HepG2 (cell line): Measurements from ENCODE around the gene SF3A2. TPM values are rescaled to one million over a fixed set of nuclear protein-coding genes. Genes with fewer than 3 reads are reported as not detected.

ENCODE experiments used
- ATAC-seq: fragments of 200-7000 bp; cut with Tn5 transposase; 3 replicates; pipeline ENCODE4 v1.9.1; 2020; ENCODE audit warnings: mild to moderate bottlenecking, moderate library complexity
- BruUV-seq: library from RNA; stranded (reverse); fragments of 400-500 nt; replicated peaks from 2 replicates; lab custom pipeline; 2021; lab: Mats Ljungman, UMichigan
- CTCF ChIA-PET: fragments of 300-600 bp; formaldehyde crosslinking; extraction: SDS; loops from one replicate; lab custom pipeline; 2021; ENCODE audit warnings: low total read pairs, inconsistent platforms, low intra/inter-chr PET ratio; lab: Yijun Ruan, JAX
- POLR2A ChIA-PET: fragments of 350-600 bp; sonication (Branson Sonifier 250); formaldehyde crosslinking; loops from one replicate; lab custom pipeline; 2020; ENCODE audit warnings: antibody characterized with exemption, inconsistent platforms; lab: Yijun Ruan, JAX
- DNase-seq: peaks from one replicate; pipeline ENCODE4 v3.0.0-alpha.2; 2015; ENCODE audit warnings: low spot score
- FAIRE-seq: peaks from 3 replicates; lab custom pipeline; 2011; peaks lifted over from hg19 to GRCh38; lab: Jason Lieb, UNC
- H2AFZ ChIP-seq: one replicate; pipeline ENCODE4 v1.6.1; 2011; ENCODE audit warnings: low read length, inconsistent platforms
- H3K27ac ChIP-seq: fragments of 300-600 bp; 3 replicates; pipeline ENCODE4 v1.8.0; 2011; ENCODE audit warnings: mixed run types, mild to moderate bottlenecking, mixed read lengths, low read length, inconsistent platforms; ENCODE audit not compliant: insufficient read depth; ENCODE audit errors: extremely low read length
- H3K27me3 ChIP-seq, 2 experiments: fragments of 200-600 bp in 1 of 2; 2 replicates in 1 of 2; 3 replicates in 1 of 2; pipeline versions ENCODE4 v1.6.0 to v1.8.0; 2011; ENCODE audit warnings: low read length in 2 of 2, mild to moderate bottlenecking in 2 of 2, moderate library complexity in 2 of 2, inconsistent platforms in 1 of 2; ENCODE audit not compliant: insufficient read depth in 2 of 2, control insufficient read depth in 1 of 2
- H3K36me3 ChIP-seq, 2 experiments: fragments of 200-600 bp in 1 of 2; replicated peaks in 1 of 2; 2 replicates in 1 of 2; 3 replicates in 1 of 2; pipeline versions ENCODE4 v1.5.1 to v1.8.0; 2011; ENCODE audit warnings: low read length in 2 of 2, inconsistent platforms in 1 of 2; ENCODE audit not compliant: insufficient read depth in 2 of 2, control insufficient read depth in 1 of 2
- H3K4me1 ChIP-seq: 2 replicates; pipeline ENCODE4 v1.5.1; 2012; ENCODE audit warnings: low read length, inconsistent platforms; ENCODE audit not compliant: insufficient read depth
- H3K4me2 ChIP-seq: 2 replicates; pipeline ENCODE4 v1.6.0; 2011; ENCODE audit warnings: low read depth, low read length, inconsistent platforms
- H3K4me3 ChIP-seq, 3 experiments: fragments of 200-600 bp in 1 of 3; sonication (generic), shearing (Covaris generic) in 1 of 3; replicated peaks in 1 of 3; 2 replicates each; pipeline ENCODE4 v1.5.1; 2011 to 2016; ENCODE audit warnings: low read length in 3 of 3, inconsistent platforms in 2 of 3, low read depth in 2 of 3, mild to moderate bottlenecking in 2 of 3, control low read depth in 1 of 3, mixed read lengths in 1 of 3; ENCODE audit not compliant: insufficient read depth in 1 of 3
- H3K79me2 ChIP-seq: one replicate; pipeline ENCODE4 v1.6.1; 2011; ENCODE audit warnings: low read length, inconsistent platforms; ENCODE audit not compliant: insufficient read depth
- H3K9ac ChIP-seq: 2 replicates; pipeline ENCODE4 v1.6.0; 2011; ENCODE audit warnings: mild to moderate bottlenecking, low read depth, low read length, inconsistent platforms; ENCODE audit not compliant: insufficient read depth
- H3K9me3 ChIP-seq: 2 replicates; pipeline ENCODE4 v1.5.1; 2012; ENCODE audit warnings: mild to moderate bottlenecking, low read length
- H4K20me1 ChIP-seq: 2 replicates; pipeline ENCODE4 v1.6.0; 2011; ENCODE audit warnings: inconsistent platforms, mild to moderate bottlenecking, low read length, moderate library complexity; ENCODE audit not compliant: insufficient read depth
- HINFP ChIP-seq: sonication (generic); formaldehyde crosslinking; IDR thresholded peaks from 2 replicates; pipeline ENCODE4 v1.4.0; 2020; ENCODE audit warnings: low read depth, mild to moderate bottlenecking, missing genetic modification reagents
- PCBP1 ChIP-seq: fragments of 200-400 bp; formaldehyde crosslinking; IDR thresholded peaks from 2 replicates; pipeline ENCODE4 v1.6.1; 2017; ENCODE audit warnings: mild to moderate bottlenecking, low read depth, low read length, borderline replicate concordance
- RBM22 ChIP-seq: fragments of 200-400 bp; formaldehyde crosslinking; optimal IDR thresholded peaks from 2 replicates; pipeline ENCODE3; 2017; ENCODE audit warnings: mild to moderate bottlenecking, low read length, moderate library complexity
- ZC3H4 ChIP-seq: sonication (generic); formaldehyde crosslinking; IDR thresholded peaks from 2 replicates; pipeline ENCODE4 v1.4.0; 2020; ENCODE audit warnings: missing genetic modification reagents, borderline replicate concordance
- ZNF235 ChIP-seq: sonication (generic); formaldehyde crosslinking; IDR thresholded peaks from 2 replicates; pipeline ENCODE4 v1.8.1; 2023; ENCODE audit warnings: mild to moderate bottlenecking, missing genetic modification reagents, borderline replicate concordance
- ZNF556 ChIP-seq: sonication (generic); formaldehyde crosslinking; IDR thresholded peaks from 2 replicates; pipeline ENCODE4 v1.4.0; 2020; ENCODE audit warnings: mild to moderate bottlenecking, missing genetic modification reagents, borderline replicate concordance
- ZNF563 ChIP-seq: sonication (generic); formaldehyde crosslinking; IDR thresholded peaks from 2 replicates; pipeline ENCODE4 v1.8.0; 2022; ENCODE audit warnings: mild to moderate bottlenecking, moderate library complexity, missing genetic modification reagents
- ZNF724P ChIP-seq: sonication (generic); formaldehyde crosslinking; IDR thresholded peaks from 2 replicates; pipeline ENCODE4 v1.8.0; 2022; ENCODE audit warnings: missing genetic modification reagents, borderline replicate concordance
- ZNF746 ChIP-seq: sonication (generic); formaldehyde crosslinking; IDR thresholded peaks from 2 replicates; pipeline ENCODE4 v1.8.0; 2022; ENCODE audit warnings: mild to moderate bottlenecking, missing genetic modification reagents
- WGBS: methylation state at CpG from one replicate; pipeline ENCODE4 v1.1.6; 2017; ENCODE audit warnings: low lambda C conversion rate; 5-methylcytosine and 5-hydroxymethylcytosine counted together
- in situ Hi-C: cut with HindIII; loops from 2 replicates; pipeline ENCODE4 v1.10.0; 2017; ENCODE audit warnings: low pct_unique_long_range_greater_than_20kb; ENCODE audit not compliant: extremely low pct_ligation_motif_present
- intact Hi-C: fragments of 100-400 bp; cut with micrococcal nuclease; formaldehyde crosslinking; loops from one replicate; pipeline ENCODE4 v1.10.0; 2022; ENCODE audit not compliant: unreplicated experiment
- polyA plus RNA-seq, 8 experiments: library from polyadenylated mRNA; depleted of rRNA in 3 of 8; stranded (reverse) in 7 of 8; unstranded in 1 of 8; fragments of >200 nt; fragmentation: Illumina TruSeq in 4 of 8; extraction: Trizol in 4 of 8; gene quantifications; 2 replicates each; pipeline versions ENCODE4 v1.2.1 to v1.2.3, GENCODE V29; 2011 to 2016; ENCODE audit warnings: low read depth in 4 of 8, missing spikeins in 1 of 8, mixed read lengths in 1 of 8; ENCODE audit not compliant: insufficient read depth in 1 of 8
- total RNA-seq, 5 experiments: library from RNA; depleted of rRNA; stranded (reverse); fragments of >200 nt; fragmentation: Illumina TruSeq; extraction: Trizol; gene quantifications; 2 replicates each; pipeline ENCODE4 v1.2.3, GENCODE V29; 2016; ENCODE audit warnings: low read depth in 1 of 5
- TF ChIP-seq, protein P1 (sequence below): sonication (generic); formaldehyde crosslinking; IDR thresholded peaks from 2 replicates; pipeline ENCODE4 v1.4.0; 2020; ENCODE audit warnings: mild to moderate bottlenecking, missing genetic modification reagents
- TF ChIP-seq, protein P2 (sequence below): sonication (generic); formaldehyde crosslinking; IDR thresholded peaks from 2 replicates; pipeline ENCODE4 v1.9.0; 2022; ENCODE audit warnings: low read depth, missing genetic modification reagents

Gene SF3A2
- total and polyA plus RNA-seq, 2 of the 13 experiments (the other 11 are each of a cell fraction or from before 2014, with no cell fraction given), result 8.6 to 8.8 TPM

- intact Hi-C loops, result no loop called here
Observed at GRCh38 chr19:2210987-2211740, 25.5 kb upstream of the SF3A2 start.

GRCh38 chr19:2212861-2213711 lies 23.5 kb upstream of the SF3A2 start:
- in situ Hi-C loops (loop anchor here (5.0 kb wide), 1 partner anchor 41 kb away; no protein-coding TSS in a partner anchor), intact Hi-C loops (no loop called here)
- ATAC-seq, result peak; percentile 79
- Histone ChIP-seq H3K4me3 (no peak overlapping the region), H4K20me1 (no peaks in the 10 kb centered on the region), H3K27me3 (no peaks in the 10 kb centered on the region), H3K9me3 (no peaks in the 10 kb centered on the region), H3K36me3 (peaks cover 41 to 84% of the 10 kb centered on the region in 2 experiments), H3K79me2 (no peaks in the 10 kb centered on the region), H3K27ac (peak overlapping the region; percentile 77), H2AFZ (no peak overlapping the region), H3K4me2 (peak overlapping the region; percentile 18; the same call in 1 of the 2 replicates), H3K4me1 (peaks cover 27% of the 10 kb centered on the region), H3K9ac (0 out of 2 replicates have a peak overlapping the region, but pooled peaks have one; percentile 14)
- FAIRE-seq, result peak; percentile 81
- peak; percentile 84 for DNase-seq
- 76% methylated on average over 9 of the region's 21 CpGs for WGBS
- BruUV-seq, result no TSS peak
- ChIA-PET CTCF (no interaction called here), POLR2A (interaction anchor here (0.8 to 2.0 kb wide), 13 partner anchors 9 to 67 kb away, joined by 3 to 13 read pairs (median 5); partner anchors contain the start of genes AP3D1 and PLEKHJ1)
- TF ChIP-seq, protein P1, sequence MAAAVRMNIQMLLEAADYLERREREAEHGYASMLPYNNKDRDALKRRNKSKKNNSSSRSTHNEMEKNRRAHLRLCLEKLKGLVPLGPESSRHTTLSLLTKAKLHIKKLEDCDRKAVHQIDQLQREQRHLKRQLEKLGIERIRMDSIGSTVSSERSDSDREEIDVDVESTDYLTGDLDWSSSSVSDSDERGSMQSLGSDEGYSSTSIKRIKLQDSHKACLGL (CRISPR knock-in tag), result peak; percentile 76; the same call in 1 of the 2 replicates
- peak; percentile 91; the same call in 1 of the 2 replicates for TF ChIP-seq HINFP (CRISPR knock-in tag)
- TF ChIP-seq, protein P2, sequence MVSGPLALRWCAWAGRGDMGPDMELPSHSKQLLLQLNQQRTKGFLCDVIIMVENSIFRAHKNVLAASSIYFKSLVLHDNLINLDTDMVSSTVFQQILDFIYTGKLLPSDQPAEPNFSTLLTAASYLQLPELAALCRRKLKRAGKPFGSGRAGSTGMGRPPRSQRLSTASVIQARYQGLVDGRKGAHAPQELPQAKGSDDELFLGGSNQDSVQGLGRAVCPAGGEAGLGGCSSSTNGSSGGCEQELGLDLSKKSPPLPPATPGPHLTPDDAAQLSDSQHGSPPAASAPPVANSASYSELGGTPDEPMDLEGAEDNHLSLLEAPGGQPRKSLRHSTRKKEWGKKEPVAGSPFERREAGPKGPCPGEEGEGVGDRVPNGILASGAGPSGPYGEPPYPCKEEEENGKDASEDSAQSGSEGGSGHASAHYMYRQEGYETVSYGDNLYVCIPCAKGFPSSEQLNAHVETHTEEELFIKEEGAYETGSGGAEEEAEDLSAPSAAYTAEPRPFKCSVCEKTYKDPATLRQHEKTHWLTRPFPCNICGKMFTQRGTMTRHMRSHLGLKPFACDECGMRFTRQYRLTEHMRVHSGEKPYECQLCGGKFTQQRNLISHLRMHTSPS (CRISPR knock-in tag), result peak; percentile 40; the same call in 1 of the 2 replicates
- no peak for TF ChIP-seq ZC3H4 (CRISPR knock-in tag)
- no peak for TF ChIP-seq PCBP1
- no peak for TF ChIP-seq ZNF235 (CRISPR knock-in tag)
- TF ChIP-seq ZNF724P (CRISPR knock-in tag), result peak; percentile 93
- TF ChIP-seq ZNF556 (CRISPR knock-in tag), result peak; percentile 88; the same call in 1 of the 2 replicates
- peak; percentile 88; the same call in 1 of the 2 replicates for TF ChIP-seq ZNF563

More at GRCh38 chr19:2210987-2211740, 25.5 kb upstream of the SF3A2 start:
- H3K9ac ChIP-seq, result no peak overlapping the region
- peaks cover 27% of the 10 kb centered on the region for H3K4me1 ChIP-seq
- peaks cover 4% of the 10 kb centered on the region for H3K79me2 ChIP-seq
- peaks cover 46 to 84% of the 10 kb centered on the region in 2 experiments for H3K36me3 ChIP-seq
- CTCF ChIA-PET, result no interaction called here
- no peak overlapping the region for H2AFZ ChIP-seq
- no TSS peak for BruUV-seq
- FAIRE-seq, result no peak
- POLR2A ChIA-PET, result no interaction called here
- in situ Hi-C loops, result loop anchor here (5.0 kb wide), 1 partner anchor 39 kb away; no protein-coding TSS in a partner anchor
- WGBS, result 99% methylated on average over 26 of the region's 33 CpGs
- H3K9me3 ChIP-seq, result no peaks in the 10 kb centered on the region
- peak overlapping the region; percentile 77 for H3K27ac ChIP-seq
- no peaks in the 10 kb centered on the region for H4K20me1 ChIP-seq
- TF ChIP-seq RBM22, result peak; percentile 75
- no peak for TF ChIP-seq ZNF746 (CRISPR knock-in tag)
- TF ChIP-seq, all 625 proteins: peak for 1
- ATAC-seq (no peak), DNase-seq (no peak)
- no peak overlapping the region for H3K4me3 ChIP-seq
- H3K4me2 ChIP-seq, result no peak overlapping the region
- H3K27me3 ChIP-seq, result no peaks in the 10 kb centered on the region
